Right cardiac atrium (tissue), 5 donors: Measurements from ENCODE around the gene RPS24. TPM values are rescaled to one million over a fixed set of nuclear protein-coding genes. Genes with fewer than 3 reads are reported as not detected.

Experiments
- ATAC-seq, 2 donors: fragments of 200-7000 bp; cut with Tn5 transposase; one replicate each; pipeline versions ENCODE4 v1.8.0 to v1.9.1; 2020; ENCODE audit warnings: moderate library complexity in 2 of 2, mild to moderate bottlenecking in 1 of 2
- DNase-seq, 3 donors: peaks; one replicate each; pipeline ENCODE4 v3.0.0-alpha.2; 2020
- H3K27ac ChIP-seq: one replicate; pipeline ENCODE4 v1.5.1; 2013; ENCODE audit warnings: mild to moderate bottlenecking, low read length, control low read depth, moderate library complexity
- H3K27me3 ChIP-seq: one replicate; pipeline ENCODE4 v1.6.1; 2013; ENCODE audit not compliant: control insufficient read depth, insufficient read depth
- H3K4me1 ChIP-seq: one replicate; pipeline ENCODE4 v1.6.1; 2013; ENCODE audit warnings: low read length; ENCODE audit not compliant: control insufficient read depth, insufficient read depth
- H3K4me3 ChIP-seq: one replicate; pipeline ENCODE4 v1.5.1; 2013; ENCODE audit warnings: low read length, control low read depth
- H3K9me3 ChIP-seq: one replicate; pipeline ENCODE4 v1.6.1; 2013; ENCODE audit warnings: low read length; ENCODE audit not compliant: control insufficient read depth
- WGBS: extraction: QIAGEN DNeasy Blood & Tissue Kit; methylation state at CpG from one replicate; pipeline ENCODE4 v1.1.7; 2013; 5-methylcytosine and 5-hydroxymethylcytosine counted together
- intact Hi-C, 4 donors: fragments of 100-400 bp; cut with DNase I; formaldehyde crosslinking; loops; one replicate each; pipeline versions ENCODE4 v1.11.0 to v1.14.0; 2022 to 2023
- polyA plus RNA-seq: library from polyadenylated mRNA; stranded (reverse); fragments of 200-250 nt; gene quantifications from one replicate; pipeline ENCODE4 v1.2.3, GENCODE V29; 2013
- total RNA-seq, 4 donors: library from RNA; stranded (reverse); fragmentation: NEBNext Ultra II Directional; extraction: Animal tissue kit (Norgen Biotek cat#: 25700); gene quantifications; one replicate each; pipeline ENCODE4 v1.2.1, GENCODE V29; 2021
- donor health status: healthy with polysubstance abuse.
- donor health status: DM: no; HTN: yes; CAD: no.
- donor health status: DM: no; HTN: no; CAD: no.
- donor health status: DM: no; HTN: yes; CAD: no; lungs with severe emphysema.
- donor health status: DM: yes; HTN: yes; CAD: no.

The RPS24 gene
- total and polyA plus RNA-seq, 5 donors = 825 to 3,122 (median 976) TPM

GRCh38 chr10:78004215-78005026, 29.2 kb upstream of the RPS24 start:
- Histone ChIP-seq H3K27ac (no peak overlapping the region), H3K4me3 (no peak overlapping the region), H3K4me1 (no peaks in the 10 kb centered on the region), H3K27me3 (no peaks in the 10 kb centered on the region), H3K9me3 (no peaks in the 10 kb centered on the region)
- DNase-seq (no peak), ATAC-seq (no peak)
- intact Hi-C loops = no loop called here
- WGBS = 85% methylated on average over 16 of the region's 16 CpGs

- Histone ChIP-seq H3K9me3 (no peaks in the 10 kb centered on the region), H3K27ac (no peak overlapping the region), H3K4me1 (no peaks in the 10 kb centered on the region), H3K27me3 (no peaks in the 10 kb centered on the region), H3K4me3 (no peak overlapping the region)
- no peak for ATAC-seq
- WGBS = 78% methylated on average over 1 of the region's 1 CpG
- DNase-seq = no peak
- intact Hi-C loops = no loop called here
Observed at GRCh38 chr10:78007172-78007571, 26.5 kb upstream of the RPS24 start.

GRCh38 chr10:78009662-78010061, 24.0 kb upstream of the RPS24 start:
- Histone ChIP-seq H3K9me3 (no peaks in the 10 kb centered on the region), H3K27ac (no peak overlapping the region), H3K4me1 (no peaks in the 10 kb centered on the region), H3K27me3 (no peaks in the 10 kb centered on the region), H3K4me3 (no peak overlapping the region)
- ATAC-seq = no peak
- intact Hi-C loops = no loop called here
- WGBS = 93% methylated on average over 6 of the region's 6 CpGs
- no peak for DNase-seq

- no peaks in the 10 kb centered on the region for H3K27me3 ChIP-seq
- H3K4me3 ChIP-seq = no peak overlapping the region
- no peaks in the 10 kb centered on the region for H3K9me3 ChIP-seq
- no peak overlapping the region for H3K27ac ChIP-seq
- ATAC-seq = no peak
- 94% methylated on average over 7 of the region's 7 CpGs for WGBS
- intact Hi-C loops = no loop called here
- no peak for DNase-seq
- no peaks in the 10 kb centered on the region for H3K4me1 ChIP-seq
Observed at GRCh38 chr10:78010278-78010677, 23.4 kb upstream of the RPS24 start.

GRCh38 chr10:78011065-78011464, 22.6 kb upstream of the RPS24 start:
- Histone ChIP-seq H3K4me3 (no peak overlapping the region), H3K27me3 (no peaks in the 10 kb centered on the region), H3K4me1 (no peaks in the 10 kb centered on the region), H3K27ac (no peak overlapping the region), H3K9me3 (no peaks in the 10 kb centered on the region)
- WGBS = 94% methylated on average over 4 of the region's 4 CpGs
- DNase-seq = no peak
- intact Hi-C loops = no loop called here
- ATAC-seq = no peak

GRCh38 chr10:78013564-78013963, 20.1 kb upstream of the RPS24 start:
- no peaks in the 10 kb centered on the region for H3K9me3 ChIP-seq
- no peaks in the 10 kb centered on the region for H3K4me1 ChIP-seq
- DNase-seq (no peak), ATAC-seq (no peak)
- 48% methylated on average over 1 of the region's 1 CpG for WGBS
- intact Hi-C loops = no loop called here
- no peaks in the 10 kb centered on the region for H3K27me3 ChIP-seq
- no peak overlapping the region for H3K4me3 ChIP-seq
- no peak overlapping the region for H3K27ac ChIP-seq

GRCh38 chr10:78015546-78015945, 18.1 kb upstream of the RPS24 start:
- peak; percentile 49 to 56 for ATAC-seq
- no peak overlapping the region for H3K27ac ChIP-seq
- WGBS = 73% methylated on average over 5 of the region's 5 CpGs
- no peaks in the 10 kb centered on the region for H3K4me1 ChIP-seq
- H3K4me3 ChIP-seq = no peak overlapping the region
- H3K9me3 ChIP-seq = no peaks in the 10 kb centered on the region
- intact Hi-C loops = no loop called here
- DNase-seq = no peak
- H3K27me3 ChIP-seq = no peaks in the 10 kb centered on the region

GRCh38 chr10:78017856-78018255, 15.8 kb upstream of the RPS24 start:
- no peak for DNase-seq
- Histone ChIP-seq H3K27ac (no peak overlapping the region), H3K4me1 (no peaks in the 10 kb centered on the region), H3K9me3 (no peaks in the 10 kb centered on the region), H3K27me3 (no peaks in the 10 kb centered on the region), H3K4me3 (no peak overlapping the region)
- intact Hi-C loops = no loop called here
- no peak for ATAC-seq
- WGBS = 82% methylated on average over 5 of the region's 5 CpGs

- H3K4me3 ChIP-seq = no peak overlapping the region
- ATAC-seq = no peak
- 90% methylated on average over 3 of the region's 3 CpGs for WGBS
- intact Hi-C loops = no loop called here
- H3K27ac ChIP-seq = no peak overlapping the region
- no peaks in the 10 kb centered on the region for H3K9me3 ChIP-seq
- H3K27me3 ChIP-seq = no peaks in the 10 kb centered on the region
- no peaks in the 10 kb centered on the region for H3K4me1 ChIP-seq
- DNase-seq = no peak
Observed at GRCh38 chr10:78019264-78019663, 14.4 kb upstream of the RPS24 start.

- Histone ChIP-seq H3K27me3 (no peaks in the 10 kb centered on the region), H3K9me3 (no peaks in the 10 kb centered on the region), H3K4me3 (no peak overlapping the region), H3K27ac (no peak overlapping the region), H3K4me1 (no peaks in the 10 kb centered on the region)
- DNase-seq (no peak), ATAC-seq (no peak)
- WGBS = 90% methylated on average over 2 of the region's 2 CpGs
- intact Hi-C loops = no loop called here
Observed at GRCh38 chr10:78021201-78021600, 12.5 kb upstream of the RPS24 start.

- intact Hi-C loops = no loop called here
- no peak overlapping the region for H3K27ac ChIP-seq
- WGBS = 98% methylated on average over 3 of the region's 3 CpGs
- H3K4me3 ChIP-seq = no peak overlapping the region
- no peaks in the 10 kb centered on the region for H3K9me3 ChIP-seq
- ATAC-seq (no peak), DNase-seq (no peak)
- H3K4me1 ChIP-seq = peaks cover 5% of the 10 kb centered on the region
- H3K27me3 ChIP-seq = no peaks in the 10 kb centered on the region
Observed at GRCh38 chr10:78023741-78024140, 9.9 kb upstream of the RPS24 start.
